ENCODE measurements around the gene NR1H2. TPM values are rescaled to one million over a fixed set of nuclear protein-coding genes. Genes with fewer than 3 reads are reported as not detected.

NR1H2 gene
- total RNA-seq, 1 experiment from 2014 or later: 40.3 TPM

DNA sequence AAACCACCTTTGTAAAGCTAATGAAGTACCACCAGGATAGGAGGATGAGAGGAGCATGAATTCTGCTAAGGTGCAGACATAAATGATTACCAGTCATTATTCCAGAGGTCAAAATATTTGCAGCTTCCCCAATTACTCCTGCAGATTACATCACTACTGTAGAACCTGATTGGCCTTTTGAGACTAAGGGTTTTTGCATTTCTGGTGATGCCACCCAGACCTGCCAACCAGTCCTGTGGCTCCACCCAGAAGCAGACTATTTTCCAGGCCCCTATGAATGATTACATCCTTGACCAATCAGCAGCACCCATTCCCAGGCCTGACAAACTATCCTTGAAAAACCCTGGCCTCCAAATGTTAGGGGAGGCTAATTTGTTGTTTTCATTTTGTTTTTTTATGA is 35.9 kb upstream of the NR1H2 start (continued):
- TF ChIP-seq ZFX (IDR thresholded peaks at IDR 0.05): no peak

DNA sequence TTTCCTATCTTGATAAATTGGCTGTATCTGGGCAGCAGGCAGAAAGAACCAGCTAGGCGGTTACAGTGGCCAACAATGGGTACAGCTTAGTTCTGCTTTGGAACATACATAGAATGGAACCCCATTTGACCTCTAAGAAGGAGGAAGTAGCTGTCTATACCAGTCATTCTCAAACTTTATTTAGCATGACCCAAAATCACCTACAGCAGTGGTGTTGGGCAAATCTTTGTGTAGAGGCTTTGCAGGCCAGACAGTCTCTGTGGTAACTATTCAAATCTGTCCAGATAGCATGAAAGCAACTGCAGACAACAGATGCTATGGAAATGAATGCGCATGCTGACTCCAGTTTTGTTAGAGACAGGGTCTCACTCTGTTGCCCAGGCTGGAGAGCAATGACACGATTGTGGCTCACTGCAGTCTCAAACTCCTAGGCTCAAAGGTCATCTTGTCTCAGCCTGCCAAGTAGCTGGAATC is 35.1 kb upstream of the NR1H2 start:
- no peak for DNase-seq (ENCODE audit: low read depth, low spot score)
- no peak for ATAC-seq
- TF ChIP-seq YY1 (IDR thresholded peaks at IDR 0.05; ENCODE audit: extremely low read depth, insufficient replicate concordance, low read depth, low read length): no peak
- TF ChIP-seq, protein P1, sequence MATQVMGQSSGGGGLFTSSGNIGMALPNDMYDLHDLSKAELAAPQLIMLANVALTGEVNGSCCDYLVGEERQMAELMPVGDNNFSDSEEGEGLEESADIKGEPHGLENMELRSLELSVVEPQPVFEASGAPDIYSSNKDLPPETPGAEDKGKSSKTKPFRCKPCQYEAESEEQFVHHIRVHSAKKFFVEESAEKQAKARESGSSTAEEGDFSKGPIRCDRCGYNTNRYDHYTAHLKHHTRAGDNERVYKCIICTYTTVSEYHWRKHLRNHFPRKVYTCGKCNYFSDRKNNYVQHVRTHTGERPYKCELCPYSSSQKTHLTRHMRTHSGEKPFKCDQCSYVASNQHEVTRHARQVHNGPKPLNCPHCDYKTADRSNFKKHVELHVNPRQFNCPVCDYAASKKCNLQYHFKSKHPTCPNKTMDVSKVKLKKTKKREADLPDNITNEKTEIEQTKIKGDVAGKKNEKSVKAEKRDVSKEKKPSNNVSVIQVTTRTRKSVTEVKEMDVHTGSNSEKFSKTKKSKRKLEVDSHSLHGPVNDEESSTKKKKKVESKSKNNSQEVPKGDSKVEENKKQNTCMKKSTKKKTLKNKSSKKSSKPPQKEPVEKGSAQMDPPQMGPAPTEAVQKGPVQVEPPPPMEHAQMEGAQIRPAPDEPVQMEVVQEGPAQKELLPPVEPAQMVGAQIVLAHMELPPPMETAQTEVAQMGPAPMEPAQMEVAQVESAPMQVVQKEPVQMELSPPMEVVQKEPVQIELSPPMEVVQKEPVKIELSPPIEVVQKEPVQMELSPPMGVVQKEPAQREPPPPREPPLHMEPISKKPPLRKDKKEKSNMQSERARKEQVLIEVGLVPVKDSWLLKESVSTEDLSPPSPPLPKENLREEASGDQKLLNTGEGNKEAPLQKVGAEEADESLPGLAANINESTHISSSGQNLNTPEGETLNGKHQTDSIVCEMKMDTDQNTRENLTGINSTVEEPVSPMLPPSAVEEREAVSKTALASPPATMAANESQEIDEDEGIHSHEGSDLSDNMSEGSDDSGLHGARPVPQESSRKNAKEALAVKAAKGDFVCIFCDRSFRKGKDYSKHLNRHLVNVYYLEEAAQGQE (IDR thresholded peaks at IDR 0.05; ENCODE audit: low read depth): no peak
- no peak for TF ChIP-seq SP1 (IDR thresholded peaks at IDR 0.05; ENCODE audit: low read depth)
- no peak for TF ChIP-seq TCF7L2 (IDR thresholded peaks at IDR 0.05; ENCODE audit: borderline replicate concordance, extremely low read depth, insufficient read depth, insufficient read length)
- TF ChIP-seq, protein P2, sequence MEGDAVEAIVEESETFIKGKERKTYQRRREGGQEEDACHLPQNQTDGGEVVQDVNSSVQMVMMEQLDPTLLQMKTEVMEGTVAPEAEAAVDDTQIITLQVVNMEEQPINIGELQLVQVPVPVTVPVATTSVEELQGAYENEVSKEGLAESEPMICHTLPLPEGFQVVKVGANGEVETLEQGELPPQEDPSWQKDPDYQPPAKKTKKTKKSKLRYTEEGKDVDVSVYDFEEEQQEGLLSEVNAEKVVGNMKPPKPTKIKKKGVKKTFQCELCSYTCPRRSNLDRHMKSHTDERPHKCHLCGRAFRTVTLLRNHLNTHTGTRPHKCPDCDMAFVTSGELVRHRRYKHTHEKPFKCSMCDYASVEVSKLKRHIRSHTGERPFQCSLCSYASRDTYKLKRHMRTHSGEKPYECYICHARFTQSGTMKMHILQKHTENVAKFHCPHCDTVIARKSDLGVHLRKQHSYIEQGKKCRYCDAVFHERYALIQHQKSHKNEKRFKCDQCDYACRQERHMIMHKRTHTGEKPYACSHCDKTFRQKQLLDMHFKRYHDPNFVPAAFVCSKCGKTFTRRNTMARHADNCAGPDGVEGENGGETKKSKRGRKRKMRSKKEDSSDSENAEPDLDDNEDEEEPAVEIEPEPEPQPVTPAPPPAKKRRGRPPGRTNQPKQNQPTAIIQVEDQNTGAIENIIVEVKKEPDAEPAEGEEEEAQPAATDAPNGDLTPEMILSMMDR (IDR thresholded peaks at IDR 0.05 in 2 of 3, conservative IDR thresholded peaks at IDR 0.05 in 1 of 3; ENCODE audit: borderline replicate concordance in 1 of 3, insufficient read depth in 1 of 3, low read depth in 2 of 3, low read length in 2 of 3): no peak
- TF ChIP-seq, protein P3, sequence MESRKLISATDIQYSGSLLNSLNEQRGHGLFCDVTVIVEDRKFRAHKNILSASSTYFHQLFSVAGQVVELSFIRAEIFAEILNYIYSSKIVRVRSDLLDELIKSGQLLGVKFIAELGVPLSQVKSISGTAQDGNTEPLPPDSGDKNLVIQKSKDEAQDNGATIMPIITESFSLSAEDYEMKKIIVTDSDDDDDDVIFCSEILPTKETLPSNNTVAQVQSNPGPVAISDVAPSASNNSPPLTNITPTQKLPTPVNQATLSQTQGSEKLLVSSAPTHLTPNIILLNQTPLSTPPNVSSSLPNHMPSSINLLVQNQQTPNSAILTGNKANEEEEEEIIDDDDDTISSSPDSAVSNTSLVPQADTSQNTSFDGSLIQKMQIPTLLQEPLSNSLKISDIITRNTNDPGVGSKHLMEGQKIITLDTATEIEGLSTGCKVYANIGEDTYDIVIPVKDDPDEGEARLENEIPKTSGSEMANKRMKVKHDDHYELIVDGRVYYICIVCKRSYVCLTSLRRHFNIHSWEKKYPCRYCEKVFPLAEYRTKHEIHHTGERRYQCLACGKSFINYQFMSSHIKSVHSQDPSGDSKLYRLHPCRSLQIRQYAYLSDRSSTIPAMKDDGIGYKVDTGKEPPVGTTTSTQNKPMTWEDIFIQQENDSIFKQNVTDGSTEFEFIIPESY (IDR thresholded peaks at IDR 0.05; ENCODE audit: extremely low read depth, insufficient replicate concordance, low read length): no peak
- TF ChIP-seq, protein P4, sequence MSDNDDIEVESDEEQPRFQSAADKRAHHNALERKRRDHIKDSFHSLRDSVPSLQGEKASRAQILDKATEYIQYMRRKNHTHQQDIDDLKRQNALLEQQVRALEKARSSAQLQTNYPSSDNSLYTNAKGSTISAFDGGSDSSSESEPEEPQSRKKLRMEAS (IDR thresholded peaks at IDR 0.05): no peak
- TF ChIP-seq CBX3 (IDR thresholded peaks at IDR 0.05; ENCODE audit: low read depth): no peak
- TF ChIP-seq, protein P5, sequence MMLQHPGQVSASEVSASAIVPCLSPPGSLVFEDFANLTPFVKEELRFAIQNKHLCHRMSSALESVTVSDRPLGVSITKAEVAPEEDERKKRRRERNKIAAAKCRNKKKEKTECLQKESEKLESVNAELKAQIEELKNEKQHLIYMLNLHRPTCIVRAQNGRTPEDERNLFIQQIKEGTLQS (IDR thresholded peaks at IDR 0.05): no peak
- TF ChIP-seq JUND (IDR thresholded peaks at IDR 0.05): no peak
- TF ChIP-seq SRF (IDR thresholded peaks at IDR 0.05; ENCODE audit: low read depth): no peak
- Histone ChIP-seq H3K9me3 (ENCODE audit: control insufficient read depth in 1 of 2, insufficient read depth in 1 of 2, low read depth in 1 of 2, low read length in 2 of 2) (no peaks in the 10 kb centered on the region), H3K4me1 (ENCODE audit: control insufficient read depth in 1 of 2, insufficient read depth in 2 of 2, low read length in 2 of 2) (no peaks in the 10 kb centered on the region), H3K79me2 (ENCODE audit: insufficient read depth, low read length) (no peaks in the 10 kb centered on the region), H2AFZ (ENCODE audit: low read depth, low read length, poor library complexity, severe bottlenecking) (no peak overlapping the region), H3K9me2 (ENCODE audit: insufficient read depth) (no peaks in the 10 kb centered on the region), H3K4me3 (replicated peaks in 1 of 2; ENCODE audit: low read depth in 1 of 2, low read length in 2 of 2) (no peak overlapping the region), H4K20me1 (ENCODE audit: insufficient read depth) (no peaks in the 10 kb centered on the region), H3K36me3 (ENCODE audit: control insufficient read depth in 1 of 2, insufficient read depth in 2 of 2, low read length in 2 of 2) (no peaks in the 10 kb centered on the region), H3K4me2 (ENCODE audit: low read length) (no peak overlapping the region), H3K9ac (ENCODE audit: low read length) (no peak overlapping the region), H3K27ac (ENCODE audit: low read depth, low read length) (no peak overlapping the region), H3K27me3 (ENCODE audit: insufficient read depth, low read length) (no peaks in the 10 kb centered on the region)
- ChIA-PET POLR2A (interaction anchor here (1.1 kb wide), 1 partner anchor 12 kb away, joined by 3 read pairs; the partner anchor contains the start of gene KCNC3), CTCF (no interaction called here), RAD21 (ENCODE audit: low non-redundant PET in 1 of 2, low total read pairs in 2 of 2, uncharacterized antibody in 2 of 2, unreplicated experiment in 2 of 2) (no interaction called here)
- intact Hi-C loops (cut with micrococcal nuclease): no loop called here
- no TSS peak for BruUV-seq (replicated peaks)
